Activated T-cell treated with anti-CD3 and anti-CD28 coated beads, Interleukin-2, amount 50 U/mL, for 4 hours (primary cell): ENCODE measurements around the gene TAB2. TPM values are rescaled to one million over a fixed set of nuclear protein-coding genes. Genes with fewer than 3 reads are reported as not detected.
"Not testable (repeated sequence)": the region's sequence is repeated elsewhere in the genome, so short reads cannot be mapped to it uniquely, and the experiment has no call there.

ENCODE experiments used
- ATAC-seq, 2 donors: fragments of 200-7000 bp; cut with Tn5 transposase; one replicate each; pipeline ENCODE4 v1.10.0; 2021
- DNase-seq: peaks from one replicate; pipeline ENCODE4 v3.0.0-alpha.2; 2020
- H3K27me3 Mint-ChIP-seq: one replicate; pipeline ENCODE4 v1.8.0; 2021; ENCODE audit warnings: low read depth, mixed read lengths
- H3K36me3 Mint-ChIP-seq: one replicate; pipeline ENCODE4 v1.8.0; 2022; ENCODE audit warnings: mixed read lengths; ENCODE audit not compliant: insufficient read depth
- H3K4me1 Mint-ChIP-seq: one replicate; pipeline ENCODE4 v1.8.0; 2021; ENCODE audit warnings: low read depth, mixed read lengths
- H3K4me3 Mint-ChIP-seq: one replicate; pipeline ENCODE4 v1.8.0; 2021; ENCODE audit warnings: mild to moderate bottlenecking, moderate library complexity, mixed read lengths
- H3K9me3 Mint-ChIP-seq: one replicate; pipeline ENCODE4 v1.8.0; 2021; ENCODE audit warnings: mixed read lengths
- total RNA-seq, 3 donors: library from RNA; stranded (reverse); gene quantifications; one replicate each; pipeline ENCODE4 v1.2.1, GENCODE V29; 2021

The TAB2 gene
- total RNA-seq, 3 donors from 2014 or later, result 69.7 to 84.9 (median 77.4) TPM

DNA sequence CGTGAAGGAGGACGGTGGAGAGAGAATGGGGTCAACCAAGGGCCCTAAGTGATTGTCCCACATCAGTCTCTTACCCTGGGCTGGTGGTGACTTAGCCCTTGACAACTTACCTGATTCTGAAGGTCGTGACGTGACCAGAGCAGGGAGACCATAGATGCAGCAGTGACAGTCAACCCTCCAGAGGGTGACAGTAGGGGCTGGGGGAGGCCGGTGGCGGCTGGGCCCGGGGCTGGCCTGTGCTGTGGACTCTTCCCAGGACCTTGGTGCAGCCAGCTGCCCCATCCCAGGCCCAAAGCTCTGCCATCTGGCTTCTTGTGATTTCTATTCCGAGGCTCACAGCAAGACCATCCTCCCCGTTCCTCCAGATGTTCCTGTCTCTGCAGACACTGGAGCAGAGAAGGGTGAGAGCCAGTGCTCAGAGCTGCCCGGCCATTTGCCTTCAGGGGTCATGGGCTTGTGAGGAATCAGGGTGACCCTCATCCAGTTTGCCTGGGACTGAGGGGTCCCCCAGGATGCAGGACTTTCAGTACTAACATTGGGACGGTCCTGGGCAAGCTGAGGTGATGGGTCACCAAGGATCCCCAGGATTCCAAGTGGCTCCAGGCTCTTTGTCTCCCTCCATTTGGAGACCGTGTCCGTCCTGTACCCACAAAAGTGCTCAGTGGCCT, 118.5 kb downstream of the TAB2 start:
- Mint-ChIP-seq H3K4me3 (no peak overlapping the region), H3K27me3 (no peaks in the 10 kb centered on the region), H3K9me3 (no peaks in the 10 kb centered on the region), H3K36me3 (no peaks in the 10 kb centered on the region), H3K4me1 (peaks cover 23% of the 10 kb centered on the region)
- no peak for DNase-seq
- ATAC-seq, result no peak

DNA sequence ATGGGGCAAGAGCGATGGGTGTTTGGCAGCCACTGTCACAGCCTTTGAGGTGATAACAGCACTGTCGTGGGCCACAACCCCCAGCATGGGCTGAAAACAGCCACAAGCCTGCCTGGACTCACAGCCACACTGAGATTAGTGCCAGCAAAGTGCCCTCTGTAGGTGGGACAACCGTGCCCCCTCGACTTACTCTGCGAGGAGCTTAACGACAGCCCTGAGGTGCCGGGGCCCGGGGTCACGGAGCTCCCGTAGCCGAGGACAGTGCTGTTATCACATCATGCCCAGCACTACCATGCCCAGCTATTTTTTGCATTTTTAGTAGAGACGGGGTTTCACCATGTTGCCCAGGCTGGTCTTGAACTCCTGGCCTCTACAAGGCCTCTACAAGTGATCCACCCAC, 119.1 kb downstream of the TAB2 start:
- H3K9me3 Mint-ChIP-seq, result no peaks in the 10 kb centered on the region
- no peak for DNase-seq
- H3K4me3 Mint-ChIP-seq, result no peak overlapping the region
- peaks cover 23% of the 10 kb centered on the region for H3K4me1 Mint-ChIP-seq
- no peaks in the 10 kb centered on the region for H3K36me3 Mint-ChIP-seq
- ATAC-seq, result no peak
- H3K27me3 Mint-ChIP-seq, result no peaks in the 10 kb centered on the region

DNA sequence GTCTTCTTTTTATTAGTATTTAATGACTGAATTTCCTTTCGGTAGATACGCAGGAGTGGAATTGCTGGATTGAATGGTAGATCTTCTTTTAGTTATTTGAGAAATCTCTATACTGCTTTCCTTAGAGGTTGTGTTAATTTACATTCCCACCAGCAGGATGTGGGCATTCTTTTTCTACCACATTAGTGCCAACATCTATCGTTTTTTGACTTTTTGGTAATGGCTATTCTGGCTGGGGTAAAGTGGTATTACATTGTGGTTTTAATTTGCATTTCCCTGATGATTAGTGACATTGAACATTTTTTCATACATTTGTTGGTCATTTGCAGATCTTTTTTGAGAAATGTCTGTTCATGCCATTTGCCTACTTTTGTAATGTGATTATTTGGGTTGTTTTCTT, 119.7 kb downstream of the TAB2 start:
- no peaks in the 10 kb centered on the region for H3K27me3 Mint-ChIP-seq
- no peaks in the 10 kb centered on the region for H3K9me3 Mint-ChIP-seq
- no peaks in the 10 kb centered on the region for H3K36me3 Mint-ChIP-seq
- ATAC-seq (no peak), DNase-seq (no peak)
- H3K4me3 Mint-ChIP-seq, result no peak overlapping the region
- peaks cover 20% of the 10 kb centered on the region for H3K4me1 Mint-ChIP-seq

DNA sequence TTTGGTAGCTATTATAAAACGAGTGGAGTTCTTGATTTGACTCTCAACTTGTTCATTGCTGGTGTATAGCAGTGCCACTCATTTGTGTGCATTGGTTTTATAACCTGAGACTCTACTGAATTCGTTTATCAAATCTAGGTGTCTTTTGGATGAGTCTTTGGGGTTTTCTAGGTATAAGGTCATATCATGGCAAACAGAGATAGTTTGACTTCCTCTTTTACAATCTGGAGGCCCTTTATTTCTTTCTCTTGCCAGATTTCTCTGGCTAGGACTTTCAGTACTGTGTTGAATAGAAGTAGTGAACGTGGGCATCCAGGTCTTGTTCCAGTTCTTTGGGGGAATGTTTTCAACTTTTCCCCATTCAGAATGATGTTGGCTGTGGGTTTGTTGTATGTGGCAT, 121.3 kb downstream of the TAB2 start:
- ATAC-seq (peak; percentile 28 to 43), DNase-seq (no peak)
- Mint-ChIP-seq H3K4me1 (peaks cover 20% of the 10 kb centered on the region), H3K9me3 (no peaks in the 10 kb centered on the region), H3K4me3 (no peak overlapping the region), H3K36me3 (no peaks in the 10 kb centered on the region), H3K27me3 (no peaks in the 10 kb centered on the region)

DNA sequence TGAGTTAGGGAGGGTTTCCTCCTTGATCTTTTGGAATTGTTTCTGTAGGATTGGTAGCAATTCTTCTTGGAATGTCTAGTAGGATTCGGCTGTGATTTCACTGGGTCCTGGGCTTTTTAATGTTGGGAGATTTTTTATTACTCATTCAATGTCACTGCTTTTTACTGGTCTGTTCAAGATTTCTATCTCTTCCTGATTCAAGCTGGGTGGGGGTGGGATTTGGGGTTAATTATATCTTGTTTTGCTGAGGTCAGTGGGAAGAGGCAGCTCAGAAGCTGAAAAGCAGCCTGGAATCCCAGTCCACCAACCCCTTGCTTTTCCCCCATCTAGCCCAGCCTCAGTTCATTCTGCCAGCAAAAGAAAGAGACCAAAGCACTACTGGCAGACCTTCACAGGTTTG, 122.1 kb downstream of the TAB2 start:
- Mint-ChIP-seq H3K27me3 (no peaks in the 10 kb centered on the region), H3K36me3 (no peaks in the 10 kb centered on the region), H3K4me3 (no peak overlapping the region), H3K9me3 (no peaks in the 10 kb centered on the region), H3K4me1 (peaks cover 20% of the 10 kb centered on the region)
- DNase-seq (no peak), ATAC-seq (no peak)

DNA sequence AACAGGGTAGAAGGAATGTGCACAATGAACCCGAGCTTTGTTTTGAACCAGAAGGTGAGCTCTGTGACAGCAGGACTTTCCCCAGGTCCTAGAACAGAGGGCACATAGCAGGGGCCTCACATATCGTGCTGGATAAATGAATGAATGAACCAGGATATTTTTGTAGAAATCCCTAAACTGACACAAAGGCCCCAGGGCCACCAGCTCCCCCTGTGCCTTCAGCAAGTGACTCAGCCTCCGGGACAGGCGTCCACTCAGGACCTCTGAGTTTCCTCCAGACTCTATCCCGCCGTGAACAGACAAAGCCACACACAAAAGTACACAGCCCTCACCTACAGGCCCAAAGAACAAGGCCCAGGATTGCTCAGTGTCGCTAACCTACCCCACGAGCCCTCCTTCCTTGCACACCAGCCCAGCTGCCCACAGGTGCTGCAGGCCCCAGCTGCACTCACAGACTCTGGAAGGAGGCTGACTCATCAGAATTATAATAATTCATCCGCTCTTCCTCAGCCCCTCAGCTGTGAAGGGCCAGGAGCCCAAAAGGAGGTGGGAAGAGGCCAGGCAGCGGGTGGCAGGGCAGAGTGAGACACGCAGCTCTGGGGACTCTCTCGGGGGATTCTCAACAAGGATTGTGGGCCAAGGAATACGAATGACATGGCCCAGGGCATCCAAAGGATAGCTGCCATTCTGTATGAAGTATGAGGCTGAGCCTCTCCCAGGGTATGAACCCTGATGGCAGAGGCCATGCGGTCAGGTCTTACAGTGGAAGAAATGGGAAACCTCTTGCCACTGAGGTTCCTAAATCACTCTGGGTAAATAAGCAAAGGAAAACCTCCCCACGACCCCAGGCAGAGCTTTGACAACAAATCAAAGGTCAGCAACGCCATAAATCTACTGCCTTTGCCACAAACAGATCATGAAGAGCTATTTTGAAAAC, 123.5 kb downstream of the TAB2 start:
- no peaks in the 10 kb centered on the region for H3K9me3 Mint-ChIP-seq

DNA sequence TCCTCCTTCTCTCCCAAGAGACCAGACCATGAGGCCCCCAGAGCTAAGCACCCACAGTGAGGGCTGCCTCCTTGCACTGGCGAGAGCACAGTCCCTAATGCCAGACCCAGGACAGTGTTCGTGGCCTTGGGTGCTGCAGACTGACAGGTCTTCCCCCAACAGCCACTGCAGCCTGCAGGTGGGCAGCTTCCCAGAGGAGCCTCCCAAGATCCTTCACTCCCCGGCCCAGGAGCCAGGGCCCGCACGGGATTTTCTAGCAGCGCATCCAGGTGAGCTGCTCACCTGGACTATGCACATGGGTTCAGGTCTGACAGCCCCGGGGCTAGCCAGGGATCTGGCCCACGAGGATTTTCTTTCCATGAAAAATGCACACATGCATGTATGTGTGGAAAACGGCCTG, 124.2 kb downstream of the TAB2 start:
- Mint-ChIP-seq H3K27me3 (no peaks in the 10 kb centered on the region), H3K36me3 (no peaks in the 10 kb centered on the region), H3K4me1 (peaks cover 20% of the 10 kb centered on the region), H3K4me3 (no peak overlapping the region), H3K9me3 (no peaks in the 10 kb centered on the region)
- no peak for ATAC-seq
- DNase-seq, result no peak

More for the DNA sequence above, 123.5 kb downstream of the TAB2 start:
- Mint-ChIP-seq H3K4me3 (no peak overlapping the region), H3K4me1 (peaks cover 20% of the 10 kb centered on the region), H3K36me3 (no peaks in the 10 kb centered on the region), H3K27me3 (no peaks in the 10 kb centered on the region)
- no peak for DNase-seq
- no peak for ATAC-seq

DNA sequence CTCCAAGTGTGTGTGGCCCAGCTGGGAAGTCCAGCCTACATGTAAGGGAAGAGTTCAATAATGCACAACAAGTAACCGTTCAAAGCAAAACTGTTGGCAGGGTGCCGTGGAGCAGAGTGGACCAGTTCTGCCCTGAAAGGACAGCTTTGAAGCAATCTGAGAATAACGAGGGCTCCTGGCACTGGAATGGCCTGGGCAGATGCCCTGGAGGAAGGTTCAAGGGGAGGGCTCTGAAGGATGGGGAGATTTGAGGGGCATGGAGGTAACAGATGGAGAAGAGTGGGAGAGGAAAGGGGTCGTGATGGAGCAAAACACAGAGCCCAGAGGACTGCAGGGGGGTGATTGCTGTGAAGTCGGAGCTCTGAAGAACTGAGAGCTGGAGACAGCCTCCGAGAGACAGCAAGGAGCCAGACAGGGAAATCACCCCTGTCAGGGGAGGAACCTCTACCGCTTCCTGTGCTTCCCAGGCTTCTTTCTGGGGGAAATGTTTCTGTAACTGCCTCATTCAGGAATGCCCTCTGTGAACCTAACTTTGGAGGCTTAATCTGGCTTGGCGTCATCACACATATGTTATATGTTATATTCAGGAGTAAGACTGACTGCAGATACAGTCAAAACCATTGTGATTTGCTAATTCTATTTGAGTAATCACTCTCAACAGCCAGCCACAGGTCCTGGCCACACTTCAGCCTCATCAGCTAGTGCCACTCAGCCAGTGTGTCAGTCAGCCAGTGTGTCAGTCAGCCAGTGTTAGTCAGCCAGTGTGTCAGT, 126.1 kb downstream of the TAB2 start:
- peak; percentile 37 to 42 for ATAC-seq
- Mint-ChIP-seq H3K4me3 (no peak overlapping the region), H3K4me1 (peaks cover 7% of the 10 kb centered on the region), H3K9me3 (no peaks in the 10 kb centered on the region), H3K36me3 (peaks cover 6% of the 10 kb centered on the region), H3K27me3 (no peaks in the 10 kb centered on the region)
- no peak for DNase-seq

DNA sequence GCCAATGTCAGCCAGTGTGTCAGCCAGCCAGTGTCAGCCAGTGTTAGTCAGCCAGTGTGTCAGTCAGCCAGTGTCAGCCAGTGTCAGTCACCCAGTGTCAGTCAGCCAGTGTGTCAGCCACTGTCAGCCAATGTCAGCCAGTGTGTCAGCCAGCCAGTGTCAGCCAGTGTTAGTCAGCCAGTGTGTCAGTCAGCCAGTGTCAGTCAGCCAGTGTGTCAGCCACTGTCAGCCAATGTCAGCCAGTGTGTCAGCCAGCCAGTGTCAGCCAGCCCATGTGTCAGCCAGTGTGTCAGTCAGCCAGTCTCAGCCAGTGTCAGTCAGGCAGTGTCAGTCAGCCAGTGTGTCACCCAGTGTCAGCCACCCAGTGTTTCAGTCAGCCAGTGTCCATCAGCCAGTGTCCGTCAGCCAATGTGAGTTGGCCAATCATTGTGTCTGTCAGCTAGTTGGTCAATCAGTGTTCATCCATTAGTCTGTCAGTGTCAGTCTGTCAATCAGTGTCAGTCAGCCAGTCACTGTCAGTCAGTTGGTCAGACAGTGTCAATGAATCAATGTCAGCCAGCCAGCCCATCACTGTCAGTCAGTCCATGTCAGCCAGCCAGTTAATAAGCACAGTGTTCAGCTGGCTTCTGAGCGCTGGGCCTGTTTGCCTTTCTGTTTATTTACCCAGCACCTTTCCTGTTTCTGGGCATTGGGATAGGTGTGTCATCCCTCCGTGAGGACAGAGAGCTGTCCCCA, 127.0 kb downstream of the TAB2 start:
- H3K27me3 Mint-ChIP-seq, H3K4me1 Mint-ChIP-seq, DNase-seq, H3K4me3 Mint-ChIP-seq, H3K36me3 Mint-ChIP-seq, H3K9me3 Mint-ChIP-seq: not testable (repeated sequence)
- ATAC-seq, result peak in 1 of 2 donors; percentile 18

DNA sequence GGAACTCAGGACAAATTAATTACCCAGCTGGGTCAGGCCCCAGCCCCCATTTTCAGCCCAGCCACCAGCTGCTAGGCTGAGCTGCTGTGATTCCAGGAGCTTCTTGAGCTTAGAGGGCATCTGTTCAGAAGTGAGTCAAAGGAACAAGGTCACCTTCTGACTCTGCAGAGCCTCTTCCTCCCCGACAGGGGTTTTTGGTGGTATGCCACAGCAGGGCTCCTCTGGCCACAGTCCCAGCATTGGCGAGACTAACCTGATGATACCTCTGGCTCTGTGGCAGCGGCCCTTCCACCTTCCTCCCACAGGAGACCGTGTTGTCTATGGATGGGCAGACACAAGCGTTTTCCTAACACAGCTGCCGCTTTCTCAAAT, 127.6 kb downstream of the TAB2 start:
- DNase-seq (no peak), ATAC-seq (peak; percentile 25 to 33)
- peaks cover 11% of the 10 kb centered on the region for H3K36me3 Mint-ChIP-seq
- no peak overlapping the region for H3K4me3 Mint-ChIP-seq
- no peaks in the 10 kb centered on the region for H3K4me1 Mint-ChIP-seq
- H3K27me3 Mint-ChIP-seq, result no peaks in the 10 kb centered on the region
- no peaks in the 10 kb centered on the region for H3K9me3 Mint-ChIP-seq

DNA sequence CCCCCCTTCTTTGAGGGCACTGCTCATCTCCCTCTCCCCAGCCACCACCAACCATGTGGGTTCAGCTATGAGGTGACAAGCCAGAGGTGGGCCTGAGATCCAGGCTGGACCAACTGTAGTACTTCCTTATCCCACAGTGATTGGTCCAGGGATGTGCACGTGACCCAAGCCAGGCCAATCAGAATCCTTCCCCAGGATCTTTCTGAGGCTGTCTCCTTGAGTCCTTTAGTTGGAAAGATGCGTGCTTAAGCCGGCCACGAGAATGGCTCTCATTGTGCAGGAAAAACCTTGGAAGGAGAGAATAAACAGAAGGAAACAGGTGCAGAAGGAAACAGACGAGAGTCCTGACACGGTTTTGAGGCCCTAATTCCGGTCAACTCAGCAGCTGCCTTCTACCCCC, 128.1 kb downstream of the TAB2 start:
- DNase-seq, result no peak
- Mint-ChIP-seq H3K9me3 (no peaks in the 10 kb centered on the region), H3K4me1 (no peaks in the 10 kb centered on the region), H3K4me3 (no peak overlapping the region), H3K36me3 (peaks cover 11% of the 10 kb centered on the region), H3K27me3 (no peaks in the 10 kb centered on the region)
- ATAC-seq, result peak; percentile 14 to 21

DNA sequence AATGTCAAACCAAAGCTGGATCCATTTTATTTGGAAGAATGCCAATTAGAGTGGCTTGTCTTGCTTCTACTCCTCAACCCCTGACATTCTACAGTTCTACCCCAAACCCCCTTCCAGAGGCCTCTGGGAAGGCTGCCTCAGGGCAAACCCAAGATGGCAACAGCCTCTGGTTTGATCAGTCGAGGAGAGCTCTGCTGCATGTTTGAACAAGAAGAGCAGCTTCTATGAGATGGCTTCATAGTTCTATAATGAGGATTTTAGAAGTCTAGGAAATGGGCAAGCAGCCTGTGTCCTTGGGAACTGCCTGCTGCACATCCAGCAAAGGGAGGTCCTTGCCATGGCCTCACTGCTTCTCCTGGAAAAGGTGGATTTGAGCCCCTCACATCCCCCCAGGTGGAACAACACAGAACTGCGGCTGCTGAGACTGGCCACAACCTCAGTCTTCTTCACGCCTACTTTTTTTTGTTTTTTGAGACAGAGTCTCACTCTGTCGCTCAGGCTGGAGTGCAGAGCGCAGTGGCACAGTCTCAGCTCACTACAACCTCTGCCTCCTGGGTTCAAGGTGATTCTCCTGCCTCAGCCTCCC, 129.4 kb downstream of the TAB2 start:
- ATAC-seq, result no peak
- Mint-ChIP-seq H3K9me3 (no peaks in the 10 kb centered on the region), H3K4me1 (no peaks in the 10 kb centered on the region), H3K4me3 (no peak overlapping the region), H3K27me3 (no peaks in the 10 kb centered on the region), H3K36me3 (peaks cover 11% of the 10 kb centered on the region)
- no peak for DNase-seq

DNA sequence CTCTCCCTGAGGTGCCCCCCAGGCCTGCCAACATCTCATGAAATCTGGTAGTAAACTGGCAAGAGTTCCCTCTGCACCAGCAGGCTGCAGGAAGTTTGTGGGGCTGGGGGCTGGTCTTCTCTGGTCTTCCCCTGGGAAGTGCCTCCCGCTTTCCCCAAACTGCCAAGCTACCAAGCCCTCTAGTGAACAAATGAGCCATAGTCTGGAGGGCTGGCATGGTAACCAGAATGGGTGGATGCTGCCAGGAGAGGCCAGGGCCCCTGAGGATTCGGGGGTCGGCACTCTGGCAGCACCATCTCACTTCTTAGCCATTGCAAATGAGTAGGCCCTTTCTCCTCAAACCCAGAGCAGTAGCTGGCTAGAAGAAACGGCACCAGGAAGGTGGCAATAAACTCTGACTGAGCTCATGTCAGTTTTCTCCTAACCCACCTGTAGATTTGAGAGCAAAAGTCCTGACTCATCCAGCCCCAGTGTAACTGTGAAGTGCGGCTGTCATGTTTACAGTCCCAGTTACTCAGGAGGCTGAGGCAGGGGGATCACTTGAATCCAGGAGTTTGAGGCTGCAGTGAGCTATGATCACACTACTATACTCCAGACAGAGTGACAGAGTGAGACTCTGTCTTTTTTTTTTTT, 131.4 kb downstream of the TAB2 start:
- DNase-seq (no peak), ATAC-seq (no peak)
- H3K36me3 Mint-ChIP-seq, result peaks cover 11% of the 10 kb centered on the region
- no peaks in the 10 kb centered on the region for H3K9me3 Mint-ChIP-seq
- no peak overlapping the region for H3K4me3 Mint-ChIP-seq
- no peaks in the 10 kb centered on the region for H3K27me3 Mint-ChIP-seq
- H3K4me1 Mint-ChIP-seq, result no peaks in the 10 kb centered on the region
